ENCODE results near the gene DRICH1. TPM values are rescaled to one million over a fixed set of nuclear protein-coding genes. Genes with fewer than 3 reads are reported as not detected.

Gene DRICH1
- total and polyA plus RNA-seq, 2 experiments from 2014 or later = not detected

- Histone ChIP-seq H3K9me3 (ENCODE audit: low read depth) (no peaks in the 10 kb centered on the region), H3K36me3 (no peaks in the 10 kb centered on the region), H3K4me3 (no peak within 1 kb of the TSS), H3K4me1 (ENCODE audit: low read depth) (no peaks in the 10 kb centered on the region), H3K27ac (no peak within 1 kb of the TSS), H3K27me3 (no peaks in the 10 kb centered on the region)
- TF ChIP-seq, protein P1, sequence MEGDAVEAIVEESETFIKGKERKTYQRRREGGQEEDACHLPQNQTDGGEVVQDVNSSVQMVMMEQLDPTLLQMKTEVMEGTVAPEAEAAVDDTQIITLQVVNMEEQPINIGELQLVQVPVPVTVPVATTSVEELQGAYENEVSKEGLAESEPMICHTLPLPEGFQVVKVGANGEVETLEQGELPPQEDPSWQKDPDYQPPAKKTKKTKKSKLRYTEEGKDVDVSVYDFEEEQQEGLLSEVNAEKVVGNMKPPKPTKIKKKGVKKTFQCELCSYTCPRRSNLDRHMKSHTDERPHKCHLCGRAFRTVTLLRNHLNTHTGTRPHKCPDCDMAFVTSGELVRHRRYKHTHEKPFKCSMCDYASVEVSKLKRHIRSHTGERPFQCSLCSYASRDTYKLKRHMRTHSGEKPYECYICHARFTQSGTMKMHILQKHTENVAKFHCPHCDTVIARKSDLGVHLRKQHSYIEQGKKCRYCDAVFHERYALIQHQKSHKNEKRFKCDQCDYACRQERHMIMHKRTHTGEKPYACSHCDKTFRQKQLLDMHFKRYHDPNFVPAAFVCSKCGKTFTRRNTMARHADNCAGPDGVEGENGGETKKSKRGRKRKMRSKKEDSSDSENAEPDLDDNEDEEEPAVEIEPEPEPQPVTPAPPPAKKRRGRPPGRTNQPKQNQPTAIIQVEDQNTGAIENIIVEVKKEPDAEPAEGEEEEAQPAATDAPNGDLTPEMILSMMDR (IDR thresholded peaks at IDR 0.05; ENCODE audit: low read depth, low read length) = no peak
- no peak for DNase-seq (ENCODE audit: low read depth in 1 of 2, low spot score in 1 of 2)
Observed at GRCh38 chr22:23579870-23580575, 52.1 kb downstream of the DRICH1 start, which contains the start of gene IGLL1. Gene IGLL1 (minus strand): TSS chr22:23580290. CDS start chr22:23580190, 100 bp downstream.

GRCh38 chr22:23579280-23579679 is 52.8 kb downstream of the DRICH1 start:
- Histone ChIP-seq H3K27ac (no peak overlapping the region), H3K4me1 (ENCODE audit: low read depth) (no peaks in the 10 kb centered on the region), H3K4me3 (no peak overlapping the region), H3K27me3 (no peaks in the 10 kb centered on the region), H3K36me3 (no peaks in the 10 kb centered on the region), H3K9me3 (ENCODE audit: low read depth) (no peaks in the 10 kb centered on the region)
- no peak for DNase-seq (ENCODE audit: low read depth in 1 of 2, low spot score in 1 of 2)
- TF ChIP-seq, protein P1 (IDR thresholded peaks at IDR 0.05; ENCODE audit: low read depth, low read length) = no peak

DNA sequence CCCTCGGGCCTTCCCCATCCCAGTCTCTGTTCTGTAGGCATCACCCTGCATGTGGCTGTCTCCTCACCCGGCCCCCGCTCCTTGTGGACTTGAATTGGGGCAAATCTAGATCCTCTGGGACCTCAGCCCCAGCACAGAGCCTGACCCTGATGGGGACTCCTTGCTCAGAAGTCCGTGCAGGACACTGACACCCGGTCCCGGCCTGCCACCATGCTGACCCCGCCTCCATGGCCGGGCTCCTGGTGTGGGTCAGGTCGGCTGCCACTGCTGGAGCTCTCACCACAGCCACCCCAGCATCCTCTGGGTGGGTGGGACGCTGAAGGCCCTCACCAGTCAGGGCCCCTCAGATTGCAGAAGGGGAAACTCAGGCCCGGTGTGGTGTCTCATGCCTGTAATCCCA is 53.8 kb downstream of the DRICH1 start:
- Histone ChIP-seq H3K36me3 (no peaks in the 10 kb centered on the region), H3K4me1 (ENCODE audit: low read depth) (no peaks in the 10 kb centered on the region), H3K27me3 (no peaks in the 10 kb centered on the region), H3K9me3 (ENCODE audit: low read depth) (no peaks in the 10 kb centered on the region), H3K4me3 (no peak overlapping the region), H3K27ac (no peak overlapping the region)
- no peak for DNase-seq (ENCODE audit: low read depth in 1 of 2, low spot score in 1 of 2)
- TF ChIP-seq, protein P1 (IDR thresholded peaks at IDR 0.05; ENCODE audit: low read depth, low read length) = no peak

DNA sequence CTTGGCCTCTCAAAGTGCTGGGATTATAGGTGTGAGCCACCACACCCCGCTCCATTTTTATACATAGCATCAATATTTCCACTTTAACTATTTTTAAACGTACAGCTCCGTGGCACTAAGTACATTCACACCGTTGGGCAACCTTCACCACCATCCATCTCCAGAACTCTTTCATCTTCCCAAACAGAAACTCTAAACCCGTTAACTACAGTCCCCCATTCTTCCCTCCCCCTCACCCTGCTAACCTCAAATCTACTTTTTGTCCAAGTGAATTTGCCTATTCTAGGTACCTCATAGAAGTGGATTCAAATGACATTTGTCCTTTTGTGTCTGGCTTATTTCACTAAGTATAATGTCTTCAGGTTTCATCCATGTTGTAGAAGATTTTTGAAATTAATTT is 55.4 kb downstream of the DRICH1 start:
- Histone ChIP-seq H3K36me3 (no peaks in the 10 kb centered on the region), H3K4me3 (no peak overlapping the region), H3K27me3 (no peaks in the 10 kb centered on the region), H3K4me1 (ENCODE audit: low read depth) (no peaks in the 10 kb centered on the region), H3K9me3 (ENCODE audit: low read depth) (no peaks in the 10 kb centered on the region), H3K27ac (no peak overlapping the region)
- no peak for DNase-seq (ENCODE audit: low read depth in 1 of 2, low spot score in 1 of 2)
- TF ChIP-seq, protein P1 (IDR thresholded peaks at IDR 0.05; ENCODE audit: low read depth, low read length) = no peak

GRCh38 chr22:23575601-23576000 is 56.5 kb downstream of the DRICH1 start:
- no peak for DNase-seq (ENCODE audit: low read depth in 1 of 2, low spot score in 1 of 2)

More at GRCh38 chr22:23575601-23576000, 56.5 kb downstream of the DRICH1 start:
- Histone ChIP-seq H3K27me3 (no peaks in the 10 kb centered on the region), H3K4me3 (no peak overlapping the region), H3K4me1 (ENCODE audit: low read depth) (no peaks in the 10 kb centered on the region), H3K27ac (no peak overlapping the region), H3K9me3 (ENCODE audit: low read depth) (no peaks in the 10 kb centered on the region), H3K36me3 (no peaks in the 10 kb centered on the region)
- TF ChIP-seq, protein P1 (IDR thresholded peaks at IDR 0.05; ENCODE audit: low read depth, low read length) = no peak

Measured in cardiac muscle cell (in vitro differentiated cells and primary cell).